PFSK-1 (cell line): Measurements from ENCODE around the gene TAAR1.

ENCODE experiments used
- FOXP2 ChIP-seq: optimal IDR thresholded peaks from 2 replicates; pipeline ENCODE3; 2011; ENCODE audit warnings: borderline replicate concordance, control low read depth, inconsistent platforms; ENCODE audit not compliant: insufficient read depth; ENCODE audit errors: extremely low read length, extremely low read depth
- POLR2AphosphoS5 ChIP-seq: IDR thresholded peaks from 2 replicates; pipeline ENCODE4 v1.6.1; 2012; ENCODE audit warnings: low read depth, mild to moderate bottlenecking, control low read depth, low read length, moderate library complexity
- REST ChIP-seq, 2 experiments: IDR thresholded peaks; 2 replicates each; pipeline versions ENCODE4 v1.6.1 to v1.8.0; 2011 to 2012; ENCODE audit warnings: low read depth in 2 of 2, low read length in 2 of 2, control low read depth in 1 of 2, inconsistent platforms in 1 of 2, mild to moderate bottlenecking in 1 of 2, moderate library complexity in 1 of 2; ENCODE audit not compliant: insufficient read depth in 1 of 2
- SIN3A ChIP-seq: IDR thresholded peaks from 2 replicates; pipeline ENCODE4 v1.6.1; 2012; ENCODE audit warnings: mild to moderate bottlenecking, low read length, moderate library complexity, borderline replicate concordance; ENCODE audit not compliant: insufficient read depth
- TAF1 ChIP-seq: IDR thresholded peaks from 2 replicates; pipeline ENCODE4 v1.6.1; 2012; ENCODE audit warnings: low read length, control low read depth, borderline replicate concordance; ENCODE audit not compliant: insufficient read depth

TAAR1 gene

GRCh38 chr6:132695773-132696172, 36.8 kb upstream of the TAAR1 start:
- no peak for TF ChIP-seq TAF1
- TF ChIP-seq REST (IDR thresholded peaks at IDR 0.05; ENCODE audit: insufficient read depth in 1 of 2, low read depth in 2 of 2, low read length in 2 of 2), result no peak
- no peak for TF ChIP-seq SIN3A
- no peak for TF ChIP-seq FOXP2
- TF ChIP-seq POLR2AphosphoS5, result no peak

GRCh38 chr6:132693478-132693877, 34.5 kb upstream of the TAAR1 start:
- TF ChIP-seq REST (IDR thresholded peaks at IDR 0.05; ENCODE audit: insufficient read depth in 1 of 2, low read depth in 2 of 2, low read length in 2 of 2) (no peak), POLR2AphosphoS5 (no peak), SIN3A (no peak), TAF1 (no peak), FOXP2 (no peak)

GRCh38 chr6:132690678-132691077, 31.7 kb upstream of the TAAR1 start:
- TF ChIP-seq POLR2AphosphoS5 (no peak), FOXP2 (no peak), TAF1 (no peak), SIN3A (no peak)

- TF ChIP-seq TAF1 (no peak), REST (IDR thresholded peaks at IDR 0.05; ENCODE audit: insufficient read depth in 1 of 2, low read depth in 2 of 2, low read length in 2 of 2) (no peak), SIN3A (no peak), POLR2AphosphoS5 (no peak), FOXP2 (no peak)
Measured at GRCh38 chr6:132687306-132687705, 28.3 kb upstream of the TAAR1 start.

- TF ChIP-seq FOXP2 (no peak), SIN3A (no peak), POLR2AphosphoS5 (no peak), REST (IDR thresholded peaks at IDR 0.05; ENCODE audit: insufficient read depth in 1 of 2, low read depth in 2 of 2, low read length in 2 of 2) (no peak), TAF1 (no peak)
Measured at GRCh38 chr6:132686531-132686930, 27.5 kb upstream of the TAAR1 start.
